NT2/D1 (cell line): ENCODE data around the gene SSTR3.

ENCODE experiments used
- DNase-seq: peaks from one replicate; pipeline ENCODE4 v3.0.0-alpha.2; 2011; ENCODE audit warnings: low read depth, low spot score
- H3K27me3 ChIP-seq: 2 replicates; pipeline ENCODE4 v1.6.0; 2011; ENCODE audit warnings: mild to moderate bottlenecking; ENCODE audit not compliant: insufficient read length, insufficient read depth
- H3K36me3 ChIP-seq: 2 replicates; pipeline ENCODE4 v1.6.1; 2011; ENCODE audit warnings: mild to moderate bottlenecking, low read length, mixed read lengths; ENCODE audit not compliant: insufficient read depth, insufficient read length
- H3K4me1 ChIP-seq: 2 replicates; pipeline ENCODE4 v1.5.1; 2011; ENCODE audit not compliant: insufficient read depth, insufficient read length
- H3K4me3 ChIP-seq: 2 replicates; pipeline ENCODE4 v1.5.1; 2011; ENCODE audit warnings: low read depth; ENCODE audit not compliant: insufficient read length
- H3K9ac ChIP-seq: 2 replicates; pipeline ENCODE4 v1.6.0; 2011; ENCODE audit warnings: low read depth; ENCODE audit not compliant: insufficient read length
- H3K9me3 ChIP-seq: 2 replicates; pipeline ENCODE4 v1.5.1; 2011; ENCODE audit warnings: mild to moderate bottlenecking, low read length; ENCODE audit not compliant: insufficient read depth
- SUZ12 ChIP-seq: IDR thresholded peaks from 2 replicates; pipeline ENCODE4 v1.6.1; 2011; ENCODE audit not compliant: insufficient read length, insufficient read depth; ENCODE audit errors: extremely low read depth
- YY1 ChIP-seq: IDR thresholded peaks from 2 replicates; pipeline ENCODE4 v1.6.1; 2011; ENCODE audit not compliant: insufficient read length, insufficient read depth
- ZNF274 ChIP-seq: IDR thresholded peaks from 2 replicates; pipeline ENCODE4 v1.6.1; 2011; ENCODE audit warnings: mild to moderate bottlenecking, low read depth, low read length

SSTR3 gene

GRCh38 chr22:37186997-37187522 lies 25.2 kb downstream of the SSTR3 start:
- TF ChIP-seq ZNF274, result no peak
- no peak for TF ChIP-seq SUZ12
- no peak for TF ChIP-seq YY1
- no peak for DNase-seq
- no peaks in the 10 kb centered on the region for H3K27me3 ChIP-seq
- H3K36me3 ChIP-seq, result peaks cover 8% of the 10 kb centered on the region
- H3K4me3 ChIP-seq, result no peak overlapping the region
- H3K4me1 ChIP-seq, result peaks cover 6% of the 10 kb centered on the region
- H3K9me3 ChIP-seq, result no peaks in the 10 kb centered on the region
- H3K9ac ChIP-seq, result no peak overlapping the region

- TF ChIP-seq ZNF274 (no peak), YY1 (no peak), SUZ12 (no peak)
- Histone ChIP-seq H3K27me3 (no peaks in the 10 kb centered on the region), H3K9ac (no peak overlapping the region), H3K9me3 (no peaks in the 10 kb centered on the region), H3K4me3 (no peak overlapping the region), H3K4me1 (peaks cover 6% of the 10 kb centered on the region), H3K36me3 (peaks cover 13% of the 10 kb centered on the region)
- DNase-seq, result peak; percentile 38
These were observed 25.9 kb downstream of the SSTR3 start for GRCh38 chr22:37186228-37186996.

- Histone ChIP-seq H3K4me1 (peaks cover 6% of the 10 kb centered on the region), H3K27me3 (no peaks in the 10 kb centered on the region), H3K36me3 (peaks cover 13% of the 10 kb centered on the region), H3K4me3 (no peak overlapping the region), H3K9ac (no peak overlapping the region), H3K9me3 (no peaks in the 10 kb centered on the region)
- no peak for TF ChIP-seq ZNF274
- TF ChIP-seq SUZ12, result no peak
- no peak for TF ChIP-seq YY1
- DNase-seq, result no peak
These were observed 26.5 kb downstream of the SSTR3 start for GRCh38 chr22:37185646-37186227.

DNA sequence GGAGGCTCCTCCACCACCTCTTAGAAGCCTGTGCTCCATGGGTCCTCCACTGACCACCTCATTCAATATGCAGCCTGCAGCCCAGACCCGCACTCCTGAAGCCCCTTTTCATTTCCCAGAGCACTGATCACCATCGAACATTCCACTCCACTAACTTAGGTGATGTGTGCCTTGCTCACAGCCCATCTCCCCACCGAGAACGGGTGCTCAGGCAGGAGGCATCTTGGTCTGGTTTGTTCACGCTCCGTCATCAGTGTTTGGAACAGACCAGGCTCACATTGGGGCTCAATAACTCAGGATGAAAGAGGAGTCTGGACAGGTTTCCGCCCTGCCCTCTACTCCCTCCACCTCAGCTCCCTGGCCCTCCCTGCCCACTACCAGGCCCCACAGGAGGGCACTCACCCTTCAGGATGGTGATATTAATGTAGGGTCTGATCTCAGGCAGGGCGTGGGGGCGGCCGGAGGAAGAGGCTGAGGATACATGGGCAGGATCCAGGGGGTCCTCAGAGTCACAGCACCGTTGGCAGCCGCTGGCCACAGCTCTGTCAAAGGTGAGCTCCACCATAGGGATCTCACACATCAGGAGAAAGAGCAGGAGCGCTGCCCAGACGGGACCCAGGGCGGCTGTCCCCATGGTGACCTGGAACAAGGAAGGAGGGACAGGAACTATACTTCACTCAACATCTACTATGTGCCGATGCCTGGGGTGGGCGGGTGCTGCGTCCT lies 27.3 kb downstream of the SSTR3 start:
- Histone ChIP-seq H3K4me3 (no peak overlapping the region), H3K9ac (no peak overlapping the region)
- TF ChIP-seq ZNF274 (no peak), SUZ12 (no peak), YY1 (no peak)

GRCh38 chr22:37184380-37184755 lies 27.9 kb downstream of the SSTR3 start:
- Histone ChIP-seq H3K4me3 (no peak overlapping the region), H3K36me3 (peaks cover 13% of the 10 kb centered on the region), H3K9ac (no peak overlapping the region), H3K4me1 (peaks cover 6% of the 10 kb centered on the region), H3K27me3 (no peaks in the 10 kb centered on the region), H3K9me3 (no peaks in the 10 kb centered on the region)
- TF ChIP-seq ZNF274 (no peak), SUZ12 (no peak), YY1 (no peak)
- DNase-seq, result no peak

More for the DNA sequence above, 27.3 kb downstream of the SSTR3 start:
- no peaks in the 10 kb centered on the region for H3K27me3 ChIP-seq
- no peak for DNase-seq
- peaks cover 13% of the 10 kb centered on the region for H3K36me3 ChIP-seq
- peaks cover 6% of the 10 kb centered on the region for H3K4me1 ChIP-seq
- no peaks in the 10 kb centered on the region for H3K9me3 ChIP-seq

DNA sequence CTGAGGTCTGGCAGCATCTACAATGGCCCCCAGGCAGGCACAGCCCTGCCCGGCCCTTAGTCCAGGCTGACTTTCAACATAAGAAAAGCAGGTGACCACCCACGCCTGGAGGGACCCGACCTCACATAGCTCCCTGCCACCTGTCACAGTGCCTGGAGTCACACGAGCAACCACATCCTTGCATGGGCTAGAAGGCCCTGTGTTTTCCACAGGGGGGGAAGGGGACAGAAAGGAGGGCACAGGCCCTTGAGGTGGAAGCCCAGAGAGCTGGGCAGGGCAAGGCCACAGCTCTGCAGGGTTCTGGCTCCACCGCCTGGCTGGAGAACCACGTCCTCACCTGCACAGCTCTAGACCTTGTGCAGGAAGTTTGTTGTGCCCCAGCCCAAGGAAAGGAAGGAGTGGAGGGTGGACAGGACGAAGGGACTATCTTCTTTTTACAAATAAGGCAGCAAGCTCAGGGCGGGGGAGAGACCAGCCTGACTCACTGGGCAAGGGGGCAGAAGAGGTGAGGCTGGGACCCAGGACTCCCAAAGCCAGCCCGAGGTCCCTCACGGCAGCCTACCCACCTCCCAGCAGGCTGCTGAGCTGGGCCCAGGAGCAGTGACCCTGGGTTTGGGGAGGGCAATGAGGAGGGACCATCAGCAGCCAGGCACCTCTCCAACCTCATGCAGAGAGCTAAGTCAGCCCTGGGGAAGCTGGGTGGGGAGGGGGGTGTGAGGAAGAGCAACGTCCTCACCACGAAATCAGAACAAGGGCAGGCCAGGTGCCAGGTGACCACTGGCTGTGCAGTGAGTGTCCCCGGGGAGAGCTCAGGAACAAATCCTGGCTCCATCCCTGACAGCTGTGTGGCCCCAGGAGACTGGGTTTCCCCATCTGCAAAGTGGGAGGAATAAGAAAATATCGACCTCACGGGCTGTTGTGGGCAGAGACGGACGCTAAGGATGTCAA lies 28.6 kb downstream of the SSTR3 start:
- no peak for DNase-seq
- peaks cover 13% of the 10 kb centered on the region for H3K36me3 ChIP-seq
- TF ChIP-seq ZNF274, result no peak
- no peak for TF ChIP-seq YY1
- no peak for TF ChIP-seq SUZ12
- peaks cover 8% of the 10 kb centered on the region for H3K4me1 ChIP-seq
- no peak overlapping the region for H3K9ac ChIP-seq
- H3K27me3 ChIP-seq, result no peaks in the 10 kb centered on the region
- no peaks in the 10 kb centered on the region for H3K9me3 ChIP-seq
- no peak overlapping the region for H3K4me3 ChIP-seq
